Kasumi-1 (cell line): ENCODE measurements around the gene RABL3.
A peak's percentile ranks its signal among the peaks of the same experiment; 100 is the strongest.
"Not testable (repeated sequence)": the region's sequence is repeated elsewhere in the genome, so short reads cannot be mapped to it uniquely, and the experiment has no call there.

Experiments used
- DNase-seq, 2 experiments: peaks; one replicate each; lab custom pipeline; 2025; lab: John Stamatoyannopoulos, UW

The RABL3 gene

GRCh38 chr3:120743556-120744195 is 1.4 kb upstream of the RABL3 start:
- DNase-seq = no peak

- peak in 1 of 2 experiments; percentile 21 for DNase-seq
Observed at GRCh38 chr3:120742849-120743365, 591 bp upstream of the RABL3 start.

GRCh38 chr3:120741837-120742197 is 499 bp downstream of the RABL3 start:
- DNase-seq = peak; percentile 66 to 78

GRCh38 chr3:120741320-120741719 is 996 bp downstream of the RABL3 start:
- DNase-seq = peak in 1 of 2 experiments; percentile 5

- not testable (repeated sequence) for DNase-seq
Observed at GRCh38 chr3:120738006-120738405, 4.3 kb downstream of the RABL3 start.

GRCh38 chr3:120730576-120731542 is 11.5 kb downstream of the RABL3 start:
- DNase-seq = no peak

GRCh38 chr3:120726791-120727190 is 15.5 kb downstream of the RABL3 start:
- DNase-seq = no peak

- DNase-seq = not testable (repeated sequence)
Observed at GRCh38 chr3:120719167-120719834, 23.0 kb downstream of the RABL3 start.

GRCh38 chr3:120713262-120713661 is 29.1 kb downstream of the RABL3 start:
- no peak for DNase-seq

GRCh38 chr3:120710369-120710768 is 31.9 kb downstream of the RABL3 start:
- no peak for DNase-seq

GRCh38 chr3:120708408-120708807 is 33.9 kb downstream of the RABL3 start:
- no peak for DNase-seq

- DNase-seq = no peak
Observed at GRCh38 chr3:120706950-120707349, 35.4 kb downstream of the RABL3 start.

GRCh38 chr3:120705884-120706582 is 36.3 kb downstream of the RABL3 start:
- no peak for DNase-seq

- DNase-seq = no peak
Observed at GRCh38 chr3:120699333-120699732, 43.0 kb downstream of the RABL3 start.

GRCh38 chr3:120693439-120694171 is 48.7 kb downstream of the RABL3 start:
- DNase-seq = no peak

GRCh38 chr3:120689395-120689794 is 52.9 kb downstream of the RABL3 start:
- DNase-seq = no peak

- DNase-seq = peak; percentile 12 to 25
Observed at GRCh38 chr3:120688121-120688520, 54.2 kb downstream of the RABL3 start.

- no peak for DNase-seq
Observed at GRCh38 chr3:120685411-120685810, 56.9 kb downstream of the RABL3 start.

- DNase-seq = no peak
Observed at GRCh38 chr3:120684896-120685295, 57.4 kb downstream of the RABL3 start.

GRCh38 chr3:120683671-120684301 is 58.5 kb downstream of the RABL3 start:
- no peak for DNase-seq

GRCh38 chr3:120683213-120683612 is 59.1 kb downstream of the RABL3 start:
- DNase-seq = no peak
